Type B pancreatic cell (in vitro differentiated cells): ENCODE results near the gene CEP350. TPM values are rescaled to one million over a fixed set of nuclear protein-coding genes. Genes with fewer than 3 reads are reported as not detected.

Experiments
- DNase-seq: peaks from one replicate; pipeline ENCODE4 v3.0.0; 2021; ENCODE audit warnings: mixed read lengths; ENCODE audit not compliant: unreplicated experiment; ENCODE audit errors: extremely low spot score
- H3K27ac Mint-ChIP-seq: 2 replicates; pipeline ENCODE4 v1.8.0; 2021; ENCODE audit warnings: mild to moderate bottlenecking, mixed read lengths
- H3K27me3 Mint-ChIP-seq: 2 replicates; pipeline ENCODE4 v1.8.0; 2021; ENCODE audit warnings: mixed read lengths
- H3K36me3 Mint-ChIP-seq: 2 replicates; pipeline ENCODE4 v1.8.0; 2021; ENCODE audit warnings: mixed read lengths
- H3K4me1 Mint-ChIP-seq: one replicate; pipeline ENCODE4 v1.8.0; 2021; ENCODE audit warnings: mixed read lengths; ENCODE audit not compliant: unreplicated experiment
- H3K4me3 Mint-ChIP-seq: 2 replicates; pipeline ENCODE4 v1.8.0; 2021; ENCODE audit warnings: mild to moderate bottlenecking, mixed read lengths
- H3K9me3 Mint-ChIP-seq: 2 replicates; pipeline ENCODE4 v1.8.0; 2021; ENCODE audit warnings: mixed read lengths
- CTCF ChIP-seq: fragments of 200-600 bp; sonication (generic); conservative IDR thresholded peaks from 2 replicates; pipeline ENCODE4 v1.5.0; 2021; ENCODE audit warnings: antibody characterized with exemption, mild to moderate bottlenecking
- total RNA-seq: library from RNA; stranded (reverse); gene quantifications from 2 replicates; pipeline ENCODE4 v1.2.1, GENCODE V29; 2021; ENCODE audit warnings: low replicate concordance

Gene CEP350
- total RNA-seq, 1 donor from 2014 or later = 41.5 TPM

- DNase-seq = no peak
- Mint-ChIP-seq H3K9me3 (no peaks in the 10 kb centered on the region), H3K4me3 (no peak overlapping the region), H3K27me3 (no peaks in the 10 kb centered on the region), H3K36me3 (peaks cover 19% of the 10 kb centered on the region), H3K27ac (no peak overlapping the region), H3K4me1 (no peaks in the 10 kb centered on the region)
- peak; percentile 30 for TF ChIP-seq CTCF
Observed at GRCh38 chr1:180028864-180029263, 74.3 kb downstream of the CEP350 start.

- Mint-ChIP-seq H3K4me1 (no peaks in the 10 kb centered on the region), H3K27ac (no peak overlapping the region), H3K27me3 (no peaks in the 10 kb centered on the region), H3K9me3 (no peaks in the 10 kb centered on the region), H3K4me3 (no peak overlapping the region), H3K36me3 (peaks cover 26% of the 10 kb centered on the region)
- TF ChIP-seq CTCF = no peak
- DNase-seq = no peak
Observed at GRCh38 chr1:180029524-180030135, 75.0 kb downstream of the CEP350 start.

- H3K9me3 Mint-ChIP-seq = no peaks in the 10 kb centered on the region
- no peaks in the 10 kb centered on the region for H3K27me3 Mint-ChIP-seq
- no peak overlapping the region for H3K27ac Mint-ChIP-seq
- DNase-seq = no peak
- peaks cover 30% of the 10 kb centered on the region for H3K36me3 Mint-ChIP-seq
- H3K4me1 Mint-ChIP-seq = no peaks in the 10 kb centered on the region
- TF ChIP-seq CTCF = no peak
- H3K4me3 Mint-ChIP-seq = no peak overlapping the region
Observed at GRCh38 chr1:180031664-180032063, 77.1 kb downstream of the CEP350 start.

GRCh38 chr1:180033390-180033789 lies 78.8 kb downstream of the CEP350 start:
- TF ChIP-seq CTCF = no peak
- no peak overlapping the region for H3K27ac Mint-ChIP-seq
- no peaks in the 10 kb centered on the region for H3K4me1 Mint-ChIP-seq
- H3K27me3 Mint-ChIP-seq = no peaks in the 10 kb centered on the region
- H3K36me3 Mint-ChIP-seq = peaks cover 42% of the 10 kb centered on the region
- H3K4me3 Mint-ChIP-seq = no peak overlapping the region
- DNase-seq = no peak
- no peaks in the 10 kb centered on the region for H3K9me3 Mint-ChIP-seq

- Mint-ChIP-seq H3K9me3 (no peaks in the 10 kb centered on the region), H3K27ac (no peak overlapping the region), H3K4me1 (no peaks in the 10 kb centered on the region), H3K4me3 (no peak overlapping the region), H3K27me3 (no peaks in the 10 kb centered on the region), H3K36me3 (peaks cover 47% of the 10 kb centered on the region)
- TF ChIP-seq CTCF = no peak
- no peak for DNase-seq
Observed at GRCh38 chr1:180040034-180040433, 85.4 kb downstream of the CEP350 start.

GRCh38 chr1:180041582-180041981 lies 87.0 kb downstream of the CEP350 start:
- Mint-ChIP-seq H3K27me3 (no peaks in the 10 kb centered on the region), H3K4me3 (no peak overlapping the region), H3K27ac (no peak overlapping the region), H3K9me3 (no peaks in the 10 kb centered on the region), H3K36me3 (peaks cover 47% of the 10 kb centered on the region), H3K4me1 (no peaks in the 10 kb centered on the region)
- no peak for TF ChIP-seq CTCF
- DNase-seq = no peak
